ENCODE measurements around the gene DNM3. TPM values are rescaled to one million over a fixed set of nuclear protein-coding genes. Genes with fewer than 3 reads are reported as not detected.

Gene DNM3
- total RNA-seq, 1 experiment from 2014 or later = 0.71 TPM

- Histone ChIP-seq H3K4me1 (ENCODE audit: insufficient read depth, low read length, poor library complexity, severe bottlenecking) (peaks cover 25% of the 10 kb centered on the region), H3K27ac (ENCODE audit: low read depth, low read length, poor library complexity, severe bottlenecking) (no peak overlapping the region), H3K27me3 (replicated peaks; ENCODE audit: insufficient read depth, low read depth, low read length, poor library complexity) (no peaks in the 10 kb centered on the region), H3K36me3 (ENCODE audit: insufficient read depth, low read length, poor library complexity, severe bottlenecking) (no peaks in the 10 kb centered on the region), H3K4me3 (ENCODE audit: low read depth, low read length, poor library complexity, severe bottlenecking) (no peak overlapping the region), H3K9me3 (ENCODE audit: low read depth, low read length, poor library complexity, severe bottlenecking) (no peaks in the 10 kb centered on the region)
- POLR2A ChIA-PET (ENCODE audit: low non-redundant PET) = no interaction called here
- intact Hi-C loops (cut with micrococcal nuclease; ENCODE audit: unreplicated experiment) = no loop called here
- no peak for TF ChIP-seq CTCF (conservative IDR thresholded peaks at IDR 0.05; ENCODE audit: low read depth, low read length)
- no peak for TF ChIP-seq EZH2 (IDR thresholded peaks at IDR 0.05; ENCODE audit: borderline replicate concordance, low read depth, low read length, poor library complexity, severe bottlenecking)
- BruUV-seq (replicated peaks) = no TSS peak
- no peak for DNase-seq (ENCODE audit: low spot score)
- CTCF ChIA-PET = no interaction called here
Measured at GRCh38 chr1:172179918-172180317, 338.6 kb downstream of the DNM3 start.

- TF ChIP-seq CTCF (conservative IDR thresholded peaks at IDR 0.05; ENCODE audit: low read depth, low read length) (no peak), EZH2 (IDR thresholded peaks at IDR 0.05; ENCODE audit: borderline replicate concordance, low read depth, low read length, poor library complexity, severe bottlenecking) (no peak)
- H3K9me3 ChIP-seq (ENCODE audit: low read depth, low read length, poor library complexity, severe bottlenecking) = no peaks in the 10 kb centered on the region
- H3K27me3 ChIP-seq (replicated peaks; ENCODE audit: insufficient read depth, low read depth, low read length, poor library complexity) = no peaks in the 10 kb centered on the region
- CTCF ChIA-PET = interaction anchor here (0.7 kb wide), 1 partner anchor 54 kb away, joined by 3 read pairs; no protein-coding TSS in a partner anchor
- no peak overlapping the region for H3K4me3 ChIP-seq (ENCODE audit: low read depth, low read length, poor library complexity, severe bottlenecking)
- no peaks in the 10 kb centered on the region for H3K36me3 ChIP-seq (ENCODE audit: insufficient read depth, low read length, poor library complexity, severe bottlenecking)
- DNase-seq (ENCODE audit: low spot score) = peak; percentile 33
- POLR2A ChIA-PET (ENCODE audit: low non-redundant PET) = interaction anchor here (0.6 kb wide), 1 partner anchor 14 kb away, joined by 6 read pairs; no protein-coding TSS in a partner anchor
- peak overlapping the region; percentile 64 for H3K27ac ChIP-seq (ENCODE audit: low read depth, low read length, poor library complexity, severe bottlenecking)
- intact Hi-C loops (cut with micrococcal nuclease; ENCODE audit: unreplicated experiment) = no loop called here
- H3K4me1 ChIP-seq (ENCODE audit: insufficient read depth, low read length, poor library complexity, severe bottlenecking) = peaks cover 32% of the 10 kb centered on the region
- BruUV-seq (replicated peaks) = no TSS peak
Measured at GRCh38 chr1:172180501-172181285, 339.4 kb downstream of the DNM3 start.

- no peaks in the 10 kb centered on the region for H3K36me3 ChIP-seq (ENCODE audit: insufficient read depth, low read length, poor library complexity, severe bottlenecking)
- BruUV-seq (replicated peaks) = no TSS peak
- ChIA-PET POLR2A (ENCODE audit: low non-redundant PET) (no interaction called here), CTCF (no interaction called here)
- no peak overlapping the region for H3K4me3 ChIP-seq (ENCODE audit: low read depth, low read length, poor library complexity, severe bottlenecking)
- DNase-seq (ENCODE audit: low spot score) = no peak
- H3K27ac ChIP-seq (ENCODE audit: low read depth, low read length, poor library complexity, severe bottlenecking) = no peak overlapping the region
- no peaks in the 10 kb centered on the region for H3K27me3 ChIP-seq (replicated peaks; ENCODE audit: insufficient read depth, low read depth, low read length, poor library complexity)
- intact Hi-C loops (cut with micrococcal nuclease; ENCODE audit: unreplicated experiment) = no loop called here
- H3K4me1 ChIP-seq (ENCODE audit: insufficient read depth, low read length, poor library complexity, severe bottlenecking) = peaks cover 32% of the 10 kb centered on the region
- no peaks in the 10 kb centered on the region for H3K9me3 ChIP-seq (ENCODE audit: low read depth, low read length, poor library complexity, severe bottlenecking)
- no peak for TF ChIP-seq EZH2 (IDR thresholded peaks at IDR 0.05; ENCODE audit: borderline replicate concordance, low read depth, low read length, poor library complexity, severe bottlenecking)
- TF ChIP-seq CTCF (conservative IDR thresholded peaks at IDR 0.05; ENCODE audit: low read depth, low read length) = no peak
Measured at GRCh38 chr1:172184506-172185191, 343.4 kb downstream of the DNM3 start.

Data from A673 (cell line).